Common myeloid progenitor, CD34-positive (primary cell): ENCODE data around the gene CD4.

Experiments used
- CTCF ChIA-PET: fragments of 350-600 bp; sonication (Branson Sonifier 250); formaldehyde crosslinking; loops from one replicate; lab custom pipeline; 2021; ENCODE audit warnings: antibody characterized with exemption; lab: Charles Lee
- POLR2A ChIA-PET: fragments of 350-600 bp; sonication (Branson Sonifier 250); formaldehyde crosslinking; loops from one replicate; lab custom pipeline; 2021; ENCODE audit warnings: antibody characterized with exemption; lab: Charles Lee
- DNase-seq, 3 donors: peaks; one replicate each; pipeline versions ENCODE4 v3.0.0 to v3.0.0-alpha.2; 2013
- H3K27ac ChIP-seq, 2 experiments: 1 replicate in 1 of 2; 2 replicates in 1 of 2; pipeline ENCODE4 v1.7.0; 2013; ENCODE audit warnings: inconsistent platforms in 2 of 2, low read length in 2 of 2, mild to moderate bottlenecking in 2 of 2, low read depth in 1 of 2, moderate library complexity in 1 of 2; ENCODE audit not compliant: severe bottlenecking in 2 of 2, insufficient read depth in 1 of 2, poor library complexity in 1 of 2
- H3K27me3 ChIP-seq, 5 experiments: replicated peaks in 2 of 5; 1 replicate in 3 of 5; 2 replicates in 2 of 5; pipeline versions ENCODE4 v1.6.1 to v1.7.0; 2013; ENCODE audit warnings: low read length in 4 of 5, mild to moderate bottlenecking in 2 of 5, moderate library complexity in 2 of 5, inconsistent platforms in 1 of 5; ENCODE audit not compliant: insufficient read depth in 5 of 5, control insufficient read depth in 4 of 5
- H3K36me3 ChIP-seq, 4 experiments: 1 replicate in 2 of 4; 2 replicates in 2 of 4; pipeline versions ENCODE4 v1.6.1 to v1.7.0; 2013; ENCODE audit warnings: low read length in 3 of 4, control low read depth in 1 of 4, mild to moderate bottlenecking in 1 of 4; ENCODE audit not compliant: control insufficient read depth in 4 of 4, insufficient read depth in 4 of 4
- H3K4me1 ChIP-seq, 4 experiments: 1 replicate in 3 of 4; 2 replicates in 1 of 4; pipeline versions ENCODE4 v1.6.1 to v1.7.1; 2013; ENCODE audit warnings: low read length in 3 of 4, mild to moderate bottlenecking in 3 of 4, control low read depth in 1 of 4, inconsistent platforms in 1 of 4, moderate library complexity in 1 of 4; ENCODE audit not compliant: control insufficient read depth in 4 of 4, insufficient read depth in 4 of 4; ENCODE audit errors: control extremely low read depth in 1 of 4
- H3K4me3 ChIP-seq, 7 experiments: 1 replicate in 4 of 7; 2 replicates in 3 of 7; pipeline versions ENCODE4 v1.5.1 to v1.7.0; 2013; ENCODE audit warnings: mild to moderate bottlenecking in 7 of 7, low read length in 6 of 7, moderate library complexity in 6 of 7, inconsistent platforms in 2 of 7, low read depth in 2 of 7, control low read depth in 1 of 7; ENCODE audit not compliant: insufficient read depth in 4 of 7, control insufficient read depth in 1 of 7; ENCODE audit errors: extremely low read depth in 1 of 7
- H3K9me3 ChIP-seq, 5 experiments: 1 replicate in 4 of 5; 2 replicates in 1 of 5; pipeline versions ENCODE4 v1.6.1 to v1.7.1; 2013; ENCODE audit warnings: low read length in 4 of 5, mild to moderate bottlenecking in 2 of 5, inconsistent platforms in 1 of 5, low read depth in 1 of 5, moderate library complexity in 1 of 5; ENCODE audit not compliant: control insufficient read depth in 4 of 5, insufficient read depth in 2 of 5; ENCODE audit errors: control extremely low read depth in 1 of 5
- WGBS: methylation state at CpG from one replicate; pipeline ENCODE4 v1.1.5; 2013; ENCODE audit not compliant: insufficient coverage; 5-methylcytosine and 5-hydroxymethylcytosine counted together

CD4 gene

GRCh38 chr12:6777386-6777785, 11.9 kb upstream of the CD4 start:
- H3K36me3 ChIP-seq, result peaks cover 0 to 26% (median 3%) of the 10 kb centered on the region in 4 experiments
- POLR2A ChIA-PET, result no interaction called here
- CTCF ChIA-PET, result interaction anchor here (0.9 to 15.2 kb wide), 8 partner anchors 9 to 158 kb away, joined by 3 to 237 read pairs (median 4); partner anchors contain the start of genes MLF2, PTMS and ZNF384
- peaks cover 0 to 42% (median 31%) of the 10 kb centered on the region in 4 experiments for H3K4me1 ChIP-seq
- H3K9me3 ChIP-seq, result no peaks in the 10 kb centered on the region
- peaks cover 0 to 15% (median 0%) of the 10 kb centered on the region in 5 experiments for H3K27me3 ChIP-seq
- WGBS, result 96% methylated on average over 4 of the region's 5 CpGs
- H3K27ac ChIP-seq, result no peak overlapping the region
- DNase-seq, result no peak
- H3K4me3 ChIP-seq, result no peak overlapping the region

GRCh38 chr12:6778217-6778573, 11.1 kb upstream of the CD4 start:
- Histone ChIP-seq H3K27ac (no peak overlapping the region), H3K36me3 (peaks cover 0 to 26% (median 3%) of the 10 kb centered on the region in 4 experiments), H3K9me3 (no peaks in the 10 kb centered on the region), H3K4me3 (peak overlapping the region in 6 of 7 experiments; percentile 46 to 70 (median 64)), H3K27me3 (peaks cover 0 to 14% (median 0%) of the 10 kb centered on the region in 5 experiments), H3K4me1 (peaks cover 0 to 34% (median 23%) of the 10 kb centered on the region in 4 experiments)
- CTCF ChIA-PET, result interaction anchor here (0.6 to 15.2 kb wide), 19 partner anchors 8 to 207 kb away, joined by 3 to 237 read pairs (median 3); partner anchors contain the start of genes MLF2 and PTMS
- POLR2A ChIA-PET, result interaction anchor here (0.8 to 1.0 kb wide), 2 partner anchors 25 to 33 kb away, joined by 3 to 4 read pairs; partner anchors contain the start of gene MLF2
- no peak for DNase-seq
- 76% methylated on average over 11 of the region's 14 CpGs for WGBS

- peaks cover 0 to 26% (median 3%) of the 10 kb centered on the region in 4 experiments for H3K36me3 ChIP-seq
- CTCF ChIA-PET, result interaction anchor here (0.6 to 15.2 kb wide), 23 partner anchors 8 to 208 kb away, joined by 3 to 237 read pairs (median 4); partner anchors contain the start of genes CD4, GPR162, MLF2 and PTMS
- no peaks in the 10 kb centered on the region for H3K9me3 ChIP-seq
- peaks cover 0 to 28% (median 19%) of the 10 kb centered on the region in 4 experiments for H3K4me1 ChIP-seq
- H3K27ac ChIP-seq, result no peak overlapping the region
- DNase-seq, result peak; percentile 86 to 93 (median 90)
- peaks cover 0 to 13% (median 0%) of the 10 kb centered on the region in 5 experiments for H3K27me3 ChIP-seq
- POLR2A ChIA-PET, result interaction anchor here (0.8 to 1.0 kb wide), 2 partner anchors 25 to 33 kb away, joined by 3 to 4 read pairs; partner anchors contain the start of gene MLF2
- peak overlapping the region; percentile 5 to 70 (median 62) for H3K4me3 ChIP-seq
- under 1% methylated on average over 12 of the region's 35 CpGs for WGBS
These were observed 10.5 kb upstream of the CD4 start for GRCh38 chr12:6778574-6779550.

GRCh38 chr12:6779708-6780432, 9.5 kb upstream of the CD4 start:
- ChIA-PET POLR2A (no interaction called here), CTCF (interaction anchor here (0.6 to 15.2 kb wide), 17 partner anchors 8 to 55 kb away, joined by 3 to 237 read pairs (median 5); partner anchors contain the start of genes CD4, GPR162, LAG3 and MLF2)
- H3K4me1 ChIP-seq, result peaks cover 0 to 24% (median 20%) of the 10 kb centered on the region in 4 experiments
- 95% methylated on average over 6 of the region's 6 CpGs for WGBS
- H3K36me3 ChIP-seq, result peaks cover 0 to 22% (median 3%) of the 10 kb centered on the region in 4 experiments
- H3K27me3 ChIP-seq, result peaks cover 0 to 9% (median 0%) of the 10 kb centered on the region in 5 experiments
- no peaks in the 10 kb centered on the region for H3K9me3 ChIP-seq
- no peak overlapping the region for H3K4me3 ChIP-seq
- no peak for DNase-seq
- H3K27ac ChIP-seq, result no peak overlapping the region

GRCh38 chr12:6780573-6780972, 8.8 kb upstream of the CD4 start:
- Histone ChIP-seq H3K27me3 (peaks cover 0 to 6% (median 0%) of the 10 kb centered on the region in 5 experiments), H3K27ac (no peak overlapping the region), H3K9me3 (no peaks in the 10 kb centered on the region), H3K36me3 (peaks cover 0 to 16% (median under 1%) of the 10 kb centered on the region in 4 experiments), H3K4me3 (no peak overlapping the region), H3K4me1 (peaks cover 0 to 24% (median 21%) of the 10 kb centered on the region in 4 experiments)
- CTCF ChIA-PET, result interaction anchor here (0.8 to 5.3 kb wide), 15 partner anchors 9 to 229 kb away, joined by 3 to 38 read pairs (median 5); partner anchors contain the start of genes GPR162, LAG3, MLF2 and P3H3
- POLR2A ChIA-PET, result no interaction called here
- 100% methylated on average over 2 of the region's 6 CpGs for WGBS
- no peak for DNase-seq

GRCh38 chr12:6782119-6782518, 7.2 kb upstream of the CD4 start:
- Histone ChIP-seq H3K36me3 (peaks cover 0 to 4% (median 0%) of the 10 kb centered on the region in 4 experiments), H3K4me1 (peaks cover 2 to 33% (median 25%) of the 10 kb centered on the region in 4 experiments), H3K27ac (no peak overlapping the region), H3K27me3 (peaks cover 0 to 3% (median 0%) of the 10 kb centered on the region in 5 experiments), H3K4me3 (no peak overlapping the region), H3K9me3 (no peaks in the 10 kb centered on the region)
- ChIA-PET POLR2A (no interaction called here), CTCF (interaction anchor here (1.2 to 5.3 kb wide), 10 partner anchors 9 to 161 kb away, joined by 3 to 38 read pairs (median 8); partner anchors contain the start of genes GPR162 and MLF2)
- WGBS, result 100% methylated on average over 3 of the region's 6 CpGs
- no peak for DNase-seq
